Stomach (tissue), 4 donors: ENCODE results near the gene RPL18.
A peak's percentile ranks its signal among the peaks of the same experiment; 100 is the strongest.

Source experiments
- CTCF ChIP-seq, 7 experiments: fragments of 450-650 bp in 4 of 7; fragments of 200-600 bp in 3 of 7; sonication (generic) in 3 of 7; IDR thresholded peaks; one replicate each; pipeline ENCODE4 v1.5.1; 2016 to 2019; ENCODE audit warnings: antibody characterized with exemption in 7 of 7, control low read depth in 2 of 7, mild to moderate bottlenecking in 1 of 7
- POLR2A ChIP-seq, 4 donors: fragments of 450-650 bp; IDR thresholded peaks; one replicate each; pipeline ENCODE4 v1.6.1; 2016; ENCODE audit warnings: antibody characterized with exemption in 4 of 4, control low read depth in 2 of 4, mild to moderate bottlenecking in 1 of 4, moderate library complexity in 1 of 4

- peak in 5 of 7 experiments; percentile 94 to 98 (median 96) for TF ChIP-seq CTCF (IDR thresholded peaks at IDR 0.05)
- no peak for TF ChIP-seq POLR2A (IDR thresholded peaks at IDR 0.05)
Observed at GRCh38 chr19:48646001-48646721, 27.2 kb upstream of the RPL18 start, which contains the start of gene CA11.
